H1 (cell line): ENCODE data around the gene ANO6. TPM values are rescaled to one million over a fixed set of nuclear protein-coding genes. Genes with fewer than 3 reads are reported as not detected.

Source experiments
- CBX5 ChIP-seq: fragments of 300-800, 300-1000 bp; sonication (generic); IDR thresholded peaks from 2 replicates; pipeline ENCODE4 v1.7.1; 2016; ENCODE audit warnings: antibody characterized with exemption, low read length, low read depth
- EZH2 ChIP-seq: fragments of 200-600 bp; sonication (generic); IDR thresholded peaks from 2 replicates; pipeline ENCODE4 v1.7.1; 2012; ENCODE audit warnings: low read depth, mild to moderate bottlenecking, moderate library complexity, low read length, inconsistent platforms; ENCODE audit not compliant: severe bottlenecking
- polyA plus RNA-seq, 7 experiments: library from polyadenylated mRNA; depleted of rRNA in 3 of 7; stranded (reverse) in 5 of 7; unstranded in 2 of 7; fragments of >200 nt in 5 of 7; fragments of 200-250 nt in 2 of 7; gene quantifications; 1 replicate in 5 of 7; 2 replicates in 1 of 7; 4 replicates in 1 of 7; pipeline versions ENCODE4 v1.2.1 to v1.2.3, GENCODE V29; 2011 to 2013; ENCODE audit warnings: missing spikeins in 2 of 7, mixed read lengths in 2 of 7
- total RNA-seq: library from RNA; stranded (reverse); fragmentation: NEBNext Ultra II Directional; extraction: Animal tissue kit (Norgen Biotek cat#: 25700); gene quantifications from 2 replicates; pipeline ENCODE4 v1.2.1, GENCODE V29; 2021
- TF ChIP-seq, protein P1 (sequence below): IDR thresholded peaks from 2 replicates; pipeline ENCODE4 v1.6.1; 2012; ENCODE audit warnings: inconsistent platforms
- TF ChIP-seq, protein P2 (sequence below): IDR thresholded peaks from 2 replicates; pipeline ENCODE4 v1.6.1; 2011; ENCODE audit warnings: low read length, improper control_type of control experiment

The ANO6 gene
- total and polyA plus RNA-seq, 2 of the 8 experiments (the other 6 are each of a cell fraction or from before 2014, with no cell fraction given): 15.1 to 39.7 TPM

DNA sequence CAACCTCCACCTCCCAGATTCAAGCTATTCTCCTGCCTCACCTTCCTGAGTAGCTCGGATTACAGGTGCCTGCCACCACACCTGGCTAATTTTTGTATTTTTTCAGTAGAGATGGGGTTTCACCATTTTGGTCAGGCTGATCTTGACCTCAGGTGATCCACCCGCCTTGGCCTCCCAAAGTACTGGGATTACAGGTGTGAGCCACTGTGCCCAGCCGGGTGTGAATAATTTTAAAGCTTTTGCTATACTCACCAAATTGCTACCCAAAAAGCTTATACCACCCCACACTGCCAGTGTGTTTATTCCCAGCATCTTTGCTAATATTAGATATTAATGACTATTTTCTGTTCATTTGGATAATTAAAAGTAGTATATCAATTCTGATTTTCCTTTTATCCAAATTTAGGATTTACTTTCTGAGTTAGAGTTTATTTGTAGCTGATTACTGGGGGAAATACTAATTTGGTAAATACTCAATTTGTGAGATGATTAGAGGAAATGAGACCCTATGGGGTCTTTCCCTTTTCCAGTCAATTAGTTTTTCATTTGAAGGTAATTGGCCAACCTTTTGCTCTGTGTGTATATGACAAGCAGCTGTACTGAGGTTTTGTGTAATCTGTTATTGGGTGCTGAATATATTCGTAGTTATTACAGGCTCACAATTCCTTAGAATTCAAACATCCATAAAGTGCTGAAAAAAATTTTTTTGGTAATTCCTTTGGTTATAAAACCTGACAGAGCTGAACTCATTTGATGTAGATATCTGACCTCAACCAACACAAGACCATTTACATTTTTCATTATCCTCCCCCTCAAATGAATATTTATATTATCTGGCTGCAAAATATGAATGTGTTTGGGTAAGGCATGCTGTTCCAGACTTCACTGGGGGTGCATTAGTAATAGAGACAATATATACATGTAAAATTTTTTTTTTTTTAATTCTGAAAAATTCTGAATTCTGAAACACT is 73.6 kb downstream of the ANO6 start (continued):
- TF ChIP-seq, protein P1, sequence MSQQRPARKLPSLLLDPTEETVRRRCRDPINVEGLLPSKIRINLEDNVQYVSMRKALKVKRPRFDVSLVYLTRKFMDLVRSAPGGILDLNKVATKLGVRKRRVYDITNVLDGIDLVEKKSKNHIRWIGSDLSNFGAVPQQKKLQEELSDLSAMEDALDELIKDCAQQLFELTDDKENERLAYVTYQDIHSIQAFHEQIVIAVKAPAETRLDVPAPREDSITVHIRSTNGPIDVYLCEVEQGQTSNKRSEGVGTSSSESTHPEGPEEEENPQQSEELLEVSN: no peak
- TF ChIP-seq EZH2: no peak
- TF ChIP-seq, protein P2, sequence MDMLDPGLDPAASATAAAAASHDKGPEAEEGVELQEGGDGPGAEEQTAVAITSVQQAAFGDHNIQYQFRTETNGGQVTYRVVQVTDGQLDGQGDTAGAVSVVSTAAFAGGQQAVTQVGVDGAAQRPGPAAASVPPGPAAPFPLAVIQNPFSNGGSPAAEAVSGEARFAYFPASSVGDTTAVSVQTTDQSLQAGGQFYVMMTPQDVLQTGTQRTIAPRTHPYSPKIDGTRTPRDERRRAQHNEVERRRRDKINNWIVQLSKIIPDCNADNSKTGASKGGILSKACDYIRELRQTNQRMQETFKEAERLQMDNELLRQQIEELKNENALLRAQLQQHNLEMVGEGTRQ: no peak
- no peak for TF ChIP-seq CBX5
